ENCODE data around the gene MSI2.
"Not testable (repeated sequence)": the region's sequence is repeated elsewhere in the genome, so short reads cannot be mapped to it uniquely, and the experiment has no call there.

The MSI2 gene

DNA sequence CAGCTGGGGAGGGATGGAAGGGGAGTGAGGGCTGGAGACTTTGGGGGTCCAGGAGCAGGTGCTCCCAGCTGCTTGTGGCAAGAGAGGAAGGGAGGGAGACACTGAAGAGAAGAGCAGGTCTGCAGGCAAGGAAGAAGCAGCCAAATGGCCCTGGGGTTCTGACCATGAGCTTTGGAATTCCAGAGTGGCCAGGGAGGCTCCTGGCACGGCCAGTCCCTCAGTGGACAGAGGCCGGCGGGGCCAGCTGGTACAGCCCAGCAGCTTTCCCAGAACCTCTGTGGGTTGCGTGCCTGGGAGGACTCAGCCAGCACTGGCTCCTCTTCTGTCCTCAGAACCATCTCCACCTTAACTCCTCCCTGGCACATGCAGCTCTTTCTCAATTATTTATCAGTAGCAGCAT is 233.0 kb downstream of the MSI2 start:
- no peak for DNase-seq

DNA sequence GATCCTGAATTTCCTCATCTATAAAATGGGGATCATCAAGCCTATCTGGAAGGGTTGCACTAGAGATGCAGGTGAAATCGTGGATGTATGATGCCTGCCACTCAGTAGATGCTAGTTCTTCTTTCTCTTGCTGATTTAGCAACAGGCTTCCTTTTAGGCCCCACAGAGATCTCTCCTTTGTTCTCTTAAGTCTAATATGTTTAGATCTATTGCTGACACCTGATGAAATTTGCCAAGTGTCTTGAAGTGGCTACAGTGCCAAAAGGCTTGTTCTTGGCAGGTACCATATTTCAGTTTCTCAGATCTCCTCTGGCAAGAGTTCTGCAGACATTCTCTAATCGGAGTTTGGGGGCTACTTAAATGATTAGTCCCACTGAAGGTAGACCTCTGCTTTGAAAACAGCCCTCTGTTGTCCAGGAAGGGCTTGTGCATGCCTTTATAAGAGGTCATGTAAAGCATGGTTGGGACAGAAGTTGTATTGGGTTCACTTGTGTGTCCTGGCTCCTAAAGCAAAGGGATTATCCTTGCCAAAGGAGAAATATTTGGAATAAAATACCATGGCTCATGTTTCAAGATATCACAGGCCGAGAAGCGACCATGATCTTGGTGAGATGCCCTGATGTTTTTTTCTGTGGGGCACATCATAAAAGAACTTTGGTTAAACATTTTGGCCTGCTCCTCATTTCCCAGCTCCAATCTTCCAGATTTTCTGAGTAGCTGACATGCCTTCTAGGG is 234.0 kb downstream of the MSI2 start:
- no peak for DNase-seq

DNA sequence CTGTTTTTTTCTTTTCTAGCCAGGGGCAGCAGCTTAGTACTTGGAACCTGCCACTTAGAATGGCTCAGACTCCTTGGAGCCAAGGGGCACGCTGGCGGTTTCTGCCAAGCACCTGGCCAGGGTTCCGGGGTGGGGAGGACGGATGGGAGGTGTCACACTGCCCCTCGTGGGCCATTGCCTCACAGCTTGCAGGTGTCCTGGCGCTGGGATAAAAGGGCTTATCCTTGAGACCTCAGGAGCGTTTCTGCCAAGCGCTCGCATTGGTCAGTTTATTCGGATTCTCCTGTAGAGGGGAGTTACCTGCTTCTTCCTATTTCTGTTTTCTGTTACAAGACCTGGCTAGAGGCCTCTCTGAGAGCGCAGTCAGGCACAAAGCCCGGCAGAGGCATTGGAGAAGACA is 234.6 kb downstream of the MSI2 start:
- peak; percentile 40 for DNase-seq

- no peak for DNase-seq
Observed at GRCh38 chr17:57493171-57493570, 236.8 kb downstream of the MSI2 start.

GRCh38 chr17:57493625-57494024 is 237.3 kb downstream of the MSI2 start:
- no peak for DNase-seq

- DNase-seq: no peak
Observed at GRCh38 chr17:57494443-57494842, 238.1 kb downstream of the MSI2 start.

- DNase-seq: no peak
Observed at GRCh38 chr17:57495771-57496170, 239.4 kb downstream of the MSI2 start.

DNA sequence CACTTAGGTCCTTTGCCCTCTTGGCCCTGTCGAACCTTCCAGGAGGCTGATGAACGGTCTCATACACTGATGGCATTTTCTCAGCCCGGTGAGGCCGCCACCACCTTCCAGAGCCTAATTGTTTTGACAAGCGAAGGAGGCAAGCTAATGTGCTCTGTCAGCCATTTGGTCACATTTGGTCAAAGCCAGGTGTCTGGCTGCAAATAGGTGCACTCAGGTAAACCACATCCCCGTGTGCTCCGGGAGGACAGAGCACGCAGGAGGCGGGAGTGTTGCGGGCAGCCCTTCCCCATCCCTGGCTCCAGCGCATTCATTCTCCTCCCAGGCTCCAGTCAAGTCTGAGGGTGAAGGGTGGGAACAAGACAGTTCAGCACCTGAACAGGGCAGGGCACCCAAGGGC is 240.1 kb downstream of the MSI2 start:
- DNase-seq: no peak

- no peak for DNase-seq
Observed at GRCh38 chr17:57498443-57498842, 242.1 kb downstream of the MSI2 start.

DNA sequence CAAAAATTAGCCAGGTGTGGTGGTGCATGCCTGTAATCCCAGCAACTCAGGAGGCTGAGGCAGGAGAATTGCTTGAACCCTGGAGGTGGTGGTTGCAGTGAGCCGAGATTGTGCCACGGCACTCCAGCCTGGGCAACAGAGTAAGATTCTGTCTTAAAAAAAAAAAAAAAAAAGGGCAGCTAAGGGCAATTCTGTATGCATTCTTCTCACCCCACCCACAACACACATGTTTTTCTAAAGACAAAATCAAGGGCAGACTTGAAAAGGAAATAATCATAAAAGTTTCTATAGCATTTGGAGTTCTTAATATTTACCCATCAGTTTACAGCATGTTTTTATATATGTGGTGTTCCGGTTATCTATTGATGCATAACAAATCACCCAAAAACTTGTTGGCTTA is 242.9 kb downstream of the MSI2 start:
- DNase-seq: not testable (repeated sequence)

DNA sequence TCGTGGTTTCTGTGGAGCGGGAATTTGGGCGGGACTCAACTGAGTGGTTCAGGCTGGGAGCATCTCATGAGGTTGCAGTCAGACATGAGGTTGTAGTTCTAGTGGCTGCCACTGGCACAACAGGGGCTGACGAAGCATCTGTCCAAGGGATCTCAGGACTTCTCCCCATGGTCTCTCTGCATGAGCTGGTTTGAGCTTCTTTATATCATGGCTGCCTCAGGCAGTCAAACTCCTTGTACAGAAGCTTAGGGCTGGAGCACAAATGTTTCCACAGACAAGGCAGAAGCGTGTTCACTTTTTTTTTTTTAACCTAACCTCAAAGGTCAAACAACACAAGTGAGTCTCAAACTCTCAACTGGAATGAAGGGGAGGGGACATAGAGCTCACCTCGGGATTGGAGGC is 243.3 kb downstream of the MSI2 start:
- no peak for DNase-seq

GRCh38 chr17:57501016-57501415 is 244.7 kb downstream of the MSI2 start:
- no peak for DNase-seq

GRCh38 chr17:57502022-57502421 is 245.7 kb downstream of the MSI2 start:
- DNase-seq: no peak

- peak; percentile 39 for DNase-seq
Observed at GRCh38 chr17:57502811-57503241, 246.5 kb downstream of the MSI2 start.

DNA sequence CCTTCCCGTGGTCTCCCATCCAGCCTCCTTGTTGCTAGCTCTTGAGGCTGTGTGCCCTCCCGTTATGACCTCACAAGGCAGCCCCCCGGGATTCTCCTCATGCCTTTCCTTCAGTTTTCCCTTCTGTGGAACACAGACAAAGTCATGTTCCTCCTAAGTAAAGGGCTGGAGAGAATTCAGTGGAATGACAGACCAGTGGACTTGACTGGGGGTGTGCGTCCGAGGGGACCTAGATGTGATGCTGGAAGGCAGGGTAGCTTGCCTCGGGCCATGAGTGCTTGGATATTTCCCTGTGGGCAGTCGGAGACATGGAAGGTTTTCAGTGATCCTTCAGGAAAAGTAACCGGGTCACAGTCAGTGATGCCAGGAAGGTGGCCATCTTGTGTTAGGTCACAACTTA is 247.9 kb downstream of the MSI2 start:
- DNase-seq: no peak

DNA sequence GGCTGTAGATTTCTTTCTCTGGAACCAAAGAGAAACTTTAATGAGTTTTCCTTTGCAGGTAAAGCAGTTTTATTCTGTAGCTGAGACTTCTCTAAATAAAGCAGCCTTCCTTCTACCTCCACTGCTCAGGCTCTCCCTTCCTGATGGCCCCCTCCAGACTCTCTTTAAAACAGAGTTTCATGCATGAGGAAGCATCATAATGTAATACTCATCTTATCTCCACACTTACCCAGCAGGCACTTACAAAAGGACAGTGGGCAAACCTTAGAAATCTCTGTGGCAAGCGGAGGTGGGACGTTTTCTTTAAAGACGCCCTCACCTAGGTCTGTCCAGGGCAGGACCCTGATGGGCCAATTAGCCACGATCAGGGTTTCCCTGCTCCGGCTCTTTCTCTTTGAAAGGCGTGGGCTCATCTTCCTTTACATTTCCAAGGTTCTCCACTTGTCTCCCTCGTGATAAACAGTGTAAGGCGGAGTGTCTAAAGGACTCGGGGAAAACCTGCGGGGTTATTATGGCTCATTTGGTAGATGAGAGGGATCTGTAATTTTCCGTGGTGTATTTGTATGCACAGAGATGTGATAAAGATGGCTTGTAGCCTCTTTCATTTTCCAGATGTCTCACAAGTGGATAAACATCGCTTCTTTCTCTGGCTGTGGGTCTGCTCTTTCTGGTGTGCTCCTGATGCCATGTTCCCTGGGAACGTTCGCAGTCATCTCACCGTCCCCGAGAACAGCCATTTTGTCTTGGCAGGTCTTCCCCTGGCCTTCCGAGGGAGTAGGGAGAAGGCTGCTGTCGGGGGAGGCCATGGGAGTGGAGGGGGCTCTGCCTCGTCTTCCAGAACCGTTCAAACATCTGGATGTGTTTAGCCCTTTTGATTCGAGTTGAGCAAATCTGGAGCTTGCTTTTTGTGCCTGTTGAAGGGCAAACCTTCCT is 249.8 kb downstream of the MSI2 start:
- peak; percentile 27 for DNase-seq

DNA sequence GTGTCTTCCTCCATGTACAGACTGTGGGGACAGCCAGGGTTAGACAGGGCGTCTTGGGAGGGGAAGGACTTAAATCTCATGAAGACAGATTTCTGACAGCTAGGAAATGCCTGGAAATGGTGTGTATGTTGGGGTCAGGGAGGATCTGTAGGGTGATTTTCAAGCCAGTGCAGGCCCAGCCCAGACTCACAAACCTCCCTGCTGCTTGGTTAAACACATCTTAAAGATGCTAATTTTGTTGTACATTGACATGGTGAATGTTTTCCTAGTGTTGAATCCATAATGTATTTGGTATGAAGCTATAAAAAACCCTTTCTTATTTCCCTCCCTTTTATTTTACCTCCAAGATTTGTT is 250.4 kb downstream of the MSI2 start:
- DNase-seq: no peak

- DNase-seq: peak; percentile 21
Observed at GRCh38 chr17:57507828-57508227, 251.5 kb downstream of the MSI2 start.

DNA sequence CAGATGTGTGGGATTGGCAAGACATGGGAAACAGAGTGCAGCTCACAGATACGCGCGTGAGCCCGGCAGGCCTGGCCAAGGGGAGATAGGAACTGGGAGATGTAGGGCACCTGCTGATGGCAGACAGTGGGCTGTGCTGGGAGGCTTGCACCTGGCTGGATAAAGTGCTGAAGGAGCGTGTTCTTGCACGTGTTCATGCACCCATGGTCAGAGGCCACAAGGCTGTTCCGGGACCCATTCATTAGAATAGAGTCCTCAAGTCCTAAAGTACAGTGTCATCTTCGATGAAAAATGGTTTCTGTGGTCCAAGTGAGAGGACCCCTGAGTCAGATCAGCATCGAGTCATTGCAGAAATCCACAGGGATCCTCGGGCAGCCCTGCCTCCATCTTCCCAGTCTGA is 252.3 kb downstream of the MSI2 start:
- DNase-seq: no peak

DNA sequence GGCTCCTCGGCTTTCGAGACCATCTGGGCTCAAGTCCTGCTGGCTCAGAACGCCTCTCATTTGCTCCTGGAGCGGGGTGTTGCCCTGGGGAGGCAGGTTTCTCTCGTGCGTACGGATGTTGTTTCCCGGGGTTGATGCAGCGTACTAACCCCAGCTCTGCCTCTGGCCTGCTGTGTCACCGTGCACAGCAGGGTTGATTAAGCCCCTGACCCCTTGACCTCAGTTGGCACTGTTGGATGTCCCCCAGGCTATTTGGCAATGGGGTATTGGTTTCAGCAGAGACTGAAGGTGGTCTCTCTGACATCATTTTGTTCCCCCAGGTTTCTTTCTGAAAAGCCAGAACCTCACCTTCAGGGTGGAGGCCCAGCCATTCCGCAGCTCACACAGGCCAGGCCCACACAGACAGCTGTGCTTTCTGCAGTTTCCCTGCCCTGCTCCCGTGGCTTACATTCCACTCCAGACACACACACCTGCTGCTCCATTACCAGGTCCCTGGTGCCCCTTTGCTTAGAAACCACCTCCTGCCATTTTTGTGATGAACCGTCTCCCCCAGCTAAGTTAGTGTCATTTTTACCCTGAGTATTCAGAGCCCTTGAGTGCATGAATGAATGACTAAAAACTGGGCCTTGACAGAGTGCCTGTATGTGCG is 255.3 kb downstream of the MSI2 start:
- DNase-seq: no peak

GRCh38 chr17:57512258-57512657 is 255.9 kb downstream of the MSI2 start:
- no peak for DNase-seq

DNA sequence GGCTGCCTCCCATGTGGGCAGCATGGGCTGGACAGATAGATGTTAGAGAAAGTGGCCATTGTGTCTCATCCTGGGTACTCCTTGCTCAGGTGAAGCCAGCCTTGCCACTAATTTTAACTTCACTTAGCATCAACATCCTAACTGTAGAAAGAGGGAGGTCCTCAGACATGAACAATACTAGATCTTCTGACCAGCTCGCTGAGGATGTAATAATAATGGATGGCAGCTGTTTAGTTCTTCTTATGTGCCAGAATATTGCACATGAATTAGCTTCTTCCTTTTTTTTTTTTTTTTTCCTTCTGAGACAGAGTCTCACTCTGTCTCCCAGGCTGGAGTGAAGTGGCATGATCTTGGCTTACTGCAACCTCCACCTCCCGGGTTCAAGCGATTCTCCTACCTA is 256.4 kb downstream of the MSI2 start:
- DNase-seq: no peak

DNA sequence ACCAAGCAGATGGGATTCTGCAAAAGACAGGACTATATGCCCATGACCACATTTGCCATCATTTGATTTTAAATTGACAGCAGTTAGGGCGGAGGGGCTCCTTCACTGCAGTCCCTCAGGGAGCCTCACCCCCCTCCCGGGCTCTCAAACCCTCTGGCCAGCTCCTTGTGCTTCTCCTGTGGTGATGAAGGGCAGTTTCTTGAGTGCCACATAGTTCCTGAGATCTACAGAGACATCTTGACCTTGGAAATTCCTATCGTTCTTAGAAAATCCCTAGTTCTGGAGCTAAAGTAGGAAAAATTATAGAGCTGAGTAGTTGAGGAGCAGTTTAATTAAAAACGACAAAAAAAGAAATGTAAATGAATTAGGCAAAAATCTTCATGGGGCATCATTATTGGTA is 257.2 kb downstream of the MSI2 start:
- DNase-seq: no peak

DNA sequence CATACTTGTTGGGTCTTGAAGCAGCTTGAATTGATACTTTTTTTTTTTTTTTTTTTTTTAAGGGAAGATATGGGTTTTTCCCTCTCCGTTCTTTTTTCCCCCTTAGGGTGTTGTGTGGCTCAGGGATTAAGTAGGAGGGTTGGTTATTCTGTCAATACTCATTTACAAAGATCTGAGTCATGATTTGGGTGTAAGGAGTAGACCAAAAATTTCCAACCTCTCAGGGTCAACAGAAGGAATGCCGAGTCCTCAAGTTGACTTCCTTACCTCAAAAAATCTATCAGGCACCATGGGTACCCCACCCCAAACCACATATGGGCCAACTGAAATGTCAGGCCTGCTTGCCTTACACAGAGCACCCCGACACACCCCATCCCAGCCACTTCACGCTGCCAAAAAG is 258.3 kb downstream of the MSI2 start:
- DNase-seq: no peak

Data from NCI-H1105 treated with DMSO at 0.1 percent for 48 hours (cell line).